HG03095 (cell line): ENCODE results near the gene POM121C.
"Not testable (repeated sequence)": the region's sequence is repeated elsewhere in the genome, so short reads cannot be mapped to it uniquely, and the experiment has no call there.

Experiments used
- ATAC-seq: cut with Tn5 transposase; IDR thresholded peaks from one replicate; pipeline ENCODE4 v1.9.1; 2021; ENCODE audit warnings: moderate library complexity; ENCODE audit not compliant: unreplicated experiment

POM121C gene

GRCh38 chr7:75439000-75439399, 47.1 kb downstream of the POM121C start:
- ATAC-seq, result not testable (repeated sequence)

GRCh38 chr7:75423481-75423880, 62.6 kb downstream of the POM121C start:
- ATAC-seq, result not testable (repeated sequence)

GRCh38 chr7:75421798-75422710, 64.0 kb downstream of the POM121C start:
- not testable (repeated sequence) for ATAC-seq

GRCh38 chr7:75420152-75420551, 65.9 kb downstream of the POM121C start:
- ATAC-seq, result not testable (repeated sequence)

GRCh38 chr7:75419693-75420092, 66.4 kb downstream of the POM121C start:
- ATAC-seq, result not testable (repeated sequence)

- ATAC-seq, result not testable (repeated sequence)
Observed at GRCh38 chr7:75419210-75419609, 66.9 kb downstream of the POM121C start.

- not testable (repeated sequence) for ATAC-seq
Observed at GRCh38 chr7:75418292-75418858, 67.7 kb downstream of the POM121C start.

GRCh38 chr7:75416787-75417186, 69.3 kb downstream of the POM121C start:
- not testable (repeated sequence) for ATAC-seq

- ATAC-seq, result not testable (repeated sequence)
Observed at GRCh38 chr7:75415829-75416373, 70.2 kb downstream of the POM121C start.

GRCh38 chr7:75415428-75415817, 70.7 kb downstream of the POM121C start:
- not testable (repeated sequence) for ATAC-seq

GRCh38 chr7:75414708-75415427, 71.2 kb downstream of the POM121C start:
- not testable (repeated sequence) for ATAC-seq

- not testable (repeated sequence) for ATAC-seq
Observed at GRCh38 chr7:75414204-75414603, 71.9 kb downstream of the POM121C start.

GRCh38 chr7:75410823-75411173, 75.3 kb downstream of the POM121C start:
- not testable (repeated sequence) for ATAC-seq

- ATAC-seq, result peak; percentile 94
Observed at GRCh38 chr7:75409880-75410822, 75.9 kb downstream of the POM121C start.

- ATAC-seq, result not testable (repeated sequence)
Observed at GRCh38 chr7:75404663-75405062, 81.4 kb downstream of the POM121C start.

- not testable (repeated sequence) for ATAC-seq
Observed at GRCh38 chr7:75403455-75404443, 82.3 kb downstream of the POM121C start.

GRCh38 chr7:75400575-75400974, 85.5 kb downstream of the POM121C start:
- not testable (repeated sequence) for ATAC-seq

- ATAC-seq, result peak; percentile 51
Observed at GRCh38 chr7:75398771-75399700, 87.1 kb downstream of the POM121C start.
